Naive thymus-derived CD4-positive, alpha-beta T cell (primary cell): ENCODE measurements around the gene CD8B. TPM values are rescaled to one million over a fixed set of nuclear protein-coding genes. Genes with fewer than 3 reads are reported as not detected.
A peak's percentile ranks its signal among the peaks of the same experiment; 100 is the strongest.

Source experiments
- ATAC-seq: fragments of 150-1000 bp; cut with Tn5 transposase; 2 replicates; pipeline ENCODE4 v1.10.0; 2021; ENCODE audit warnings: mild to moderate bottlenecking, moderate library complexity
- CTCF ChIA-PET: fragments of 350-600 bp; sonication (Branson Sonifier 250); formaldehyde crosslinking; loops from one replicate; lab custom pipeline; 2021; ENCODE audit warnings: antibody characterized with exemption; lab: Charles Lee
- POLR2A ChIA-PET: fragments of 350-600 bp; sonication (Branson Sonifier 250); formaldehyde crosslinking; loops from one replicate; lab custom pipeline; 2021; ENCODE audit warnings: antibody characterized with exemption, inconsistent platforms; lab: Charles Lee
- DNase-seq, 9 donors: peaks; one replicate each; pipeline versions ENCODE4 v3.0.0 to v3.0.0-alpha.2; 2020 to 2022; ENCODE audit warnings: mixed read lengths in 1 of 9
- H3K27ac ChIP-seq: one replicate; pipeline ENCODE4 v1.7.0; 2013; ENCODE audit warnings: mild to moderate bottlenecking, low read depth, low read length, moderate library complexity
- H3K27me3 ChIP-seq, 2 donors: one replicate each; pipeline ENCODE4 v1.7.0; 2013; ENCODE audit warnings: low read length in 2 of 2, mild to moderate bottlenecking in 2 of 2, moderate library complexity in 2 of 2; ENCODE audit not compliant: control insufficient read depth in 2 of 2, insufficient read depth in 2 of 2
- H3K36me3 ChIP-seq, 3 experiments: 1 replicate in 2 of 3; 2 replicates in 1 of 3; pipeline ENCODE4 v1.7.0; 2013; ENCODE audit warnings: low read length in 3 of 3, mild to moderate bottlenecking in 3 of 3, moderate library complexity in 1 of 3; ENCODE audit not compliant: insufficient read depth in 3 of 3, control insufficient read depth in 2 of 3
- H3K4me1 ChIP-seq, 2 donors: one replicate each; pipeline ENCODE4 v1.7.0; 2013; ENCODE audit warnings: low read length in 2 of 2, mild to moderate bottlenecking in 2 of 2, moderate library complexity in 1 of 2; ENCODE audit not compliant: control insufficient read depth in 2 of 2, insufficient read depth in 2 of 2
- H3K4me3 ChIP-seq: 2 replicates; pipeline ENCODE4 v1.7.0; 2013; ENCODE audit warnings: mild to moderate bottlenecking, low read length
- H3K9me3 ChIP-seq, 3 experiments: 1 replicate in 2 of 3; 2 replicates in 1 of 3; pipeline ENCODE4 v1.7.0; 2013; ENCODE audit warnings: low read length in 3 of 3; ENCODE audit not compliant: control insufficient read depth in 2 of 3
- H3K27ac Mint-ChIP-seq, 9 donors: one replicate each; pipeline ENCODE4 v1.8.0; 2020 to 2022; ENCODE audit warnings: mixed read lengths in 9 of 9, mild to moderate bottlenecking in 8 of 9, moderate library complexity in 5 of 9, inconsistent platforms in 2 of 9
- H3K27me3 Mint-ChIP-seq, 5 donors: one replicate each; pipeline ENCODE4 v1.8.0; 2021 to 2022; ENCODE audit warnings: mixed read lengths in 5 of 5, mild to moderate bottlenecking in 1 of 5
- H3K36me3 Mint-ChIP-seq, 5 donors: one replicate each; pipeline ENCODE4 v1.8.0; 2020 to 2022; ENCODE audit warnings: mixed read lengths in 5 of 5, mild to moderate bottlenecking in 3 of 5, inconsistent platforms in 1 of 5
- H3K4me1 Mint-ChIP-seq, 7 donors: one replicate each; pipeline ENCODE4 v1.8.0; 2020 to 2022; ENCODE audit warnings: mixed read lengths in 7 of 7, mild to moderate bottlenecking in 3 of 7, inconsistent platforms in 1 of 7
- H3K4me3 Mint-ChIP-seq, 10 donors: one replicate each; pipeline ENCODE4 v1.8.0; 2020 to 2022; ENCODE audit warnings: mild to moderate bottlenecking in 10 of 10, mixed read lengths in 10 of 10, moderate library complexity in 6 of 10, inconsistent platforms in 2 of 10
- H3K9me3 Mint-ChIP-seq, 11 donors: one replicate each; pipeline ENCODE4 v1.8.0; 2020 to 2022; ENCODE audit warnings: mixed read lengths in 11 of 11, mild to moderate bottlenecking in 4 of 11, inconsistent platforms in 1 of 11, moderate library complexity in 1 of 11
- intact Hi-C, 2 donors: fragments of 100-400 bp; cut with micrococcal nuclease; formaldehyde crosslinking; loops; one replicate each; pipeline ENCODE4 v1.15.1; 2023
- polyA plus RNA-seq, 2 donors: library from polyadenylated mRNA; unstranded; fragments of 300-500 nt; fragmentation: Illumina TruSeq; gene quantifications; one replicate each; pipeline ENCODE4 v1.2.3, GENCODE V29; 2021
- total RNA-seq, 6 experiments: library from RNA in 5 of 6; stranded (reverse) in 5 of 6; gene quantifications; 1 replicate in 5 of 6; 2 replicates in 1 of 6; pipeline ENCODE4 v1.2.3 and lab custom pipeline; 2021 to 2026

CD8B gene
- total and polyA plus RNA-seq, 7 experiments from 2014 or later, result 1.1 to 23.7 (median 2.4) TPM

- ATAC-seq (peak; percentile 88), DNase-seq (peak in 7 of 9 donors; percentile 23 to 68 (median 56))
- Mint-ChIP-seq H3K27me3 (peaks cover 3 to 9% (median 4%) of the 10 kb centered on the region in 5 donors), H3K4me1 (peaks cover 11 to 36% (median 29%) of the 10 kb centered on the region in 7 donors), H3K9me3 (peaks cover 0 to 14% (median 5%) of the 10 kb centered on the region in 11 donors), H3K36me3 (peaks cover 0 to 4% (median 0%) of the 10 kb centered on the region in 5 donors), H3K4me3 (peak overlapping the region; percentile 73 to 88 (median 80)), H3K27ac (peak overlapping the region; percentile 49 to 92 (median 76))
- CTCF ChIA-PET, result interaction anchor here (2.7 kb wide), 1 partner anchor 18 kb away, joined by 7 read pairs; no protein-coding TSS in a partner anchor
- peaks cover 15 to 55% of the 10 kb centered on the region in 2 donors for H3K4me1 ChIP-seq
- POLR2A ChIA-PET, result interaction anchor here (0.8 kb wide), 2 partner anchors 385 to 1890 kb away, joined by 4 read pairs; partner anchors contain the start of gene KDM3A
- peak overlapping the region; percentile 59 for H3K4me3 ChIP-seq
- H3K27ac ChIP-seq, result peak overlapping the region; percentile 26
- H3K27me3 ChIP-seq, result no peaks in the 10 kb centered on the region
- no peaks in the 10 kb centered on the region for H3K36me3 ChIP-seq
- intact Hi-C loops, result loop anchor here in 1 of 2 donors (2.0 kb wide), 1 partner anchor 15 kb away; no protein-coding TSS in a partner anchor
- no peaks in the 10 kb centered on the region for H3K9me3 ChIP-seq
Measured at GRCh38 chr2:86825693-86826381, 35.8 kb downstream of the CD8B start.

GRCh38 chr2:86825036-86825692 lies 36.5 kb downstream of the CD8B start:
- DNase-seq (no peak), ATAC-seq (peak; percentile 5)
- peak overlapping the region in 7 of 9 donors; percentile 49 to 92 (median 76) for H3K27ac Mint-ChIP-seq
- Histone ChIP-seq H3K27me3 (no peaks in the 10 kb centered on the region), H3K36me3 (no peaks in the 10 kb centered on the region), H3K4me1 (peaks cover 15 to 61% of the 10 kb centered on the region in 2 donors), H3K27ac (no peak overlapping the region), H3K4me3 (peak overlapping the region; percentile 59), H3K9me3 (no peaks in the 10 kb centered on the region)
- CTCF ChIA-PET, result interaction anchor here (2.7 kb wide), 1 partner anchor 17 kb away, joined by 7 read pairs; no protein-coding TSS in a partner anchor
- peaks cover 3 to 9% (median 4%) of the 10 kb centered on the region in 5 donors for H3K27me3 Mint-ChIP-seq
- H3K4me3 Mint-ChIP-seq, result peak overlapping the region in 9 of 10 donors; percentile 73 to 88 (median 82)
- peaks cover 11 to 36% (median 29%) of the 10 kb centered on the region in 7 donors for H3K4me1 Mint-ChIP-seq
- intact Hi-C loops, result no loop called here
- H3K9me3 Mint-ChIP-seq, result peaks cover 0 to 14% (median 5%) of the 10 kb centered on the region in 11 donors
- POLR2A ChIA-PET, result interaction anchor here (0.8 kb wide), 1 partner anchor 384 kb away, joined by 4 read pairs; the partner anchor contains the start of gene KDM3A
- peaks cover 0 to 4% (median 0%) of the 10 kb centered on the region in 5 donors for H3K36me3 Mint-ChIP-seq

GRCh38 chr2:86822668-86823345 lies 38.9 kb downstream of the CD8B start:
- DNase-seq (no peak), ATAC-seq (no peak)
- Mint-ChIP-seq H3K4me1 (peaks cover 11 to 41% (median 27%) of the 10 kb centered on the region in 7 donors), H3K4me3 (no peak overlapping the region), H3K27ac (no peak overlapping the region), H3K27me3 (peaks cover 4 to 14% (median 7%) of the 10 kb centered on the region in 5 donors), H3K9me3 (peaks cover 0 to 14% (median 5%) of the 10 kb centered on the region in 11 donors), H3K36me3 (peaks cover 0 to 4% (median 0%) of the 10 kb centered on the region in 5 donors)
- CTCF ChIA-PET, result interaction anchor here (0.6 kb wide), 1 partner anchor 214 kb away, joined by 3 read pairs; no protein-coding TSS in a partner anchor
- Histone ChIP-seq H3K27me3 (no peaks in the 10 kb centered on the region), H3K27ac (no peak overlapping the region), H3K4me1 (peaks cover 15 to 62% of the 10 kb centered on the region in 2 donors), H3K9me3 (no peaks in the 10 kb centered on the region), H3K4me3 (peak overlapping the region; percentile 26), H3K36me3 (no peaks in the 10 kb centered on the region)
- intact Hi-C loops, result no loop called here
- POLR2A ChIA-PET, result no interaction called here

- no peak overlapping the region for H3K27ac ChIP-seq
- intact Hi-C loops, result no loop called here
- Mint-ChIP-seq H3K9me3 (peaks cover 0 to 14% (median 5%) of the 10 kb centered on the region in 11 donors), H3K4me1 (peaks cover 8 to 31% (median 22%) of the 10 kb centered on the region in 7 donors), H3K36me3 (peaks cover 0 to 4% (median 0%) of the 10 kb centered on the region in 5 donors), H3K27me3 (peaks cover 4 to 16% (median 6%) of the 10 kb centered on the region in 5 donors), H3K27ac (peak overlapping the region in 1 of 9 donors; percentile 65), H3K4me3 (no peak overlapping the region)
- peak overlapping the region; percentile 21 for H3K4me3 ChIP-seq
- POLR2A ChIA-PET, result no interaction called here
- peaks cover 15 to 52% of the 10 kb centered on the region in 2 donors for H3K4me1 ChIP-seq
- no peak for ATAC-seq
- no peaks in the 10 kb centered on the region for H3K9me3 ChIP-seq
- no peak for DNase-seq
- no peaks in the 10 kb centered on the region for H3K36me3 ChIP-seq
- CTCF ChIA-PET, result no interaction called here
- no peaks in the 10 kb centered on the region for H3K27me3 ChIP-seq
Measured at GRCh38 chr2:86821842-86822241, 39.8 kb downstream of the CD8B start.

GRCh38 chr2:86821306-86821705 lies 40.4 kb downstream of the CD8B start:
- Histone ChIP-seq H3K36me3 (no peaks in the 10 kb centered on the region), H3K4me1 (peaks cover 11 to 54% of the 10 kb centered on the region in 2 donors), H3K4me3 (peak overlapping the region; percentile 21), H3K9me3 (no peaks in the 10 kb centered on the region), H3K27ac (no peak overlapping the region), H3K27me3 (no peaks in the 10 kb centered on the region)
- Mint-ChIP-seq H3K27me3 (peaks cover 4 to 16% (median 6%) of the 10 kb centered on the region in 5 donors), H3K27ac (no peak overlapping the region), H3K4me3 (no peak overlapping the region), H3K36me3 (peaks cover 0 to 4% (median 0%) of the 10 kb centered on the region in 5 donors), H3K4me1 (peaks cover 8 to 29% (median 19%) of the 10 kb centered on the region in 7 donors), H3K9me3 (peaks cover 0 to 14% (median 5%) of the 10 kb centered on the region in 11 donors)
- intact Hi-C loops, result no loop called here
- ATAC-seq, result no peak
- DNase-seq, result no peak
- POLR2A ChIA-PET, result no interaction called here
- CTCF ChIA-PET, result no interaction called here

- Mint-ChIP-seq H3K27me3 (peaks cover 0 to 16% (median 10%) of the 10 kb centered on the region in 5 donors), H3K4me1 (peaks cover 0 to 12% (median 6%) of the 10 kb centered on the region in 7 donors), H3K4me3 (no peak overlapping the region), H3K36me3 (peaks cover 0 to 4% (median 0%) of the 10 kb centered on the region in 5 donors), H3K9me3 (peaks cover 0 to 14% (median 5%) of the 10 kb centered on the region in 11 donors), H3K27ac (no peak overlapping the region)
- ATAC-seq (no peak), DNase-seq (no peak)
- peaks cover 0 to 60% of the 10 kb centered on the region in 2 donors for H3K4me1 ChIP-seq
- no peak overlapping the region for H3K4me3 ChIP-seq
- CTCF ChIA-PET, result interaction anchor here (0.6 kb wide), 1 partner anchor 31 kb away, joined by 3 read pairs; no protein-coding TSS in a partner anchor
- H3K36me3 ChIP-seq, result no peaks in the 10 kb centered on the region
- no peak overlapping the region for H3K27ac ChIP-seq
- H3K27me3 ChIP-seq, result no peaks in the 10 kb centered on the region
- H3K9me3 ChIP-seq, result no peaks in the 10 kb centered on the region
- POLR2A ChIA-PET, result no interaction called here
- intact Hi-C loops, result no loop called here
Measured at GRCh38 chr2:86818957-86819356, 42.7 kb downstream of the CD8B start.
